IPS-15b (cell line): ENCODE results near the gene METTL22.

Source experiments
- H3K27me3 ChIP-seq: one replicate; pipeline ENCODE4 v1.6.1; 2013; ENCODE audit warnings: low read length; ENCODE audit not compliant: control insufficient read depth, insufficient read depth
- H3K36me3 ChIP-seq: one replicate; pipeline ENCODE4 v1.6.1; 2013; ENCODE audit warnings: low read length; ENCODE audit not compliant: control insufficient read depth, insufficient read depth
- H3K4me1 ChIP-seq: one replicate; pipeline ENCODE4 v1.6.1; 2013; ENCODE audit warnings: mild to moderate bottlenecking, low read length; ENCODE audit not compliant: control insufficient read depth, insufficient read depth
- H3K4me3 ChIP-seq: one replicate; pipeline ENCODE4 v1.5.1; 2013; ENCODE audit warnings: low read depth, low read length
- H3K9ac ChIP-seq: one replicate; pipeline ENCODE4 v1.6.1; 2013; ENCODE audit warnings: low read depth, mild to moderate bottlenecking, low read length
- H3K9me3 ChIP-seq: one replicate; pipeline ENCODE4 v1.6.1; 2013; ENCODE audit warnings: mild to moderate bottlenecking, low read length; ENCODE audit not compliant: control insufficient read depth, insufficient read depth

Gene METTL22

DNA sequence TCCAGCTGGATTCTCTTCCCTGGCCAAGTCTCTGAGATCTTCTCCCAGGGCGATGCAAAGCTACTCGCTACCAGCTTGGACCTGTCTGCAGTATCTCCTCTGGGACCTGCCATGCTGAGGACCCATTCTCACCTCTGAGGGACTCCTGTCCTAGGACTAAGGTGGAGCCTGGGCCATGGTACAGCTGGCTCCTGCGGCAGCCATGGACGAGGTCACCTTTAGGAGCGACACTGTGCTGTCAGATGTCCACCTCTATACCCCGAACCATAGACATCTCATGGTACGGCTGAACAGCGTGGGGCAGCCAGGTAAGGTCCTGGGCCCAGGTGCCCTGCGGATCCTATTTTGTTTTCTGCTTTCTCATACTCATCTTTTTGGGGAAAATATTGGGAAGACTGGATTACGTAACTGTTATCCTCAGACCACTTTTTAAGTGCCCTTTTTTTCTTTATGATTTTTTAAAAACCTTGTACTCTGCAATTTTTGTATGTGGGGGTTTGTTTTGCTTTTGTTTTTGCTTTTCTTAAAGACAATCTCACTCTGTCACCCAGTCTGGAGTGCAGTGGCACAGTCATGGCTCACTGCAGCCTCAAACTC lies 4.1 kb downstream of the METTL22 start:
- no peaks in the 10 kb centered on the region for H3K27me3 ChIP-seq
- no peaks in the 10 kb centered on the region for H3K4me1 ChIP-seq
- peaks cover 48% of the 10 kb centered on the region for H3K36me3 ChIP-seq
- no peaks in the 10 kb centered on the region for H3K9me3 ChIP-seq
- H3K4me3 ChIP-seq, result no peak overlapping the region
- no peak overlapping the region for H3K9ac ChIP-seq

DNA sequence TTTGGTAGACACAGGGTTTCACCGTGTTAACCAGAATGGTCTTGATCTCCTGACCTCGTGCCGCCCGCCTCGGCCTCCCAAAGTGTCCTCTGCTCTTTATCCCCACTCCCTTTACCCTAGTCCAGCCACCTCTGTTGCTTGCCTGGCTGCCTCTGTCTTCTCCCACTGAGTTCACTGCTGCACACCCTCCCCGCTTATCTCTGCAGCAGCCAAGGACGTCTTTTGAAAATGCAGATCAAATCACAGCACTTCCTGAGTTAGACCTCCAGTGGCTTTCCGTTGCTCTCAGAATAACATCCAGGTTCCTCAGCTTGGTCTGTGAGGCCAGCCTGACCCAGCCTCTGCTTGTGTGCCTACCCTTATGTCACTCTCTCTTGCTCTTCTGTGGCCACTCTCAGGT lies 5.4 kb downstream of the METTL22 start:
- Histone ChIP-seq H3K27me3 (no peaks in the 10 kb centered on the region), H3K36me3 (peaks cover 51% of the 10 kb centered on the region), H3K4me3 (no peak overlapping the region), H3K4me1 (no peaks in the 10 kb centered on the region), H3K9ac (no peak overlapping the region), H3K9me3 (no peaks in the 10 kb centered on the region)

DNA sequence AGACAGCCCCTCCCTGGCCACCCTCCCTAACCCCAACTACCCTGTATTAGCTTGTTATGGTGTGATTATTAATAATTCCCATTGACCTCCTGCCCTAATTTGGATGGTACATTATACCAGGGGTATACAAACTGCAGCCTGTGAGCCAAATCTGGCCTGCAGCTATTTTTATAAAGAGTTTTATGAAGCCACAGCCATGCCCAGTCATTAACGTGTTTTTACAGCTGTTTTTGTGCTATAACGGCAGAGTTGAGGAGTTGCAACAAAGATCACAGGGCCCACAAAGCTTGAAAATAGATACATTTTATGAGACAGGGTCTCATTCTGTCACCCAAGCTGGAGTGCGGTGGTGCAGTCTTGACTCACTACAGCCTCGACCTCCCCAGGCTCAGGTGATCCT lies 6.0 kb downstream of the METTL22 start:
- no peak overlapping the region for H3K9ac ChIP-seq
- H3K4me3 ChIP-seq, result no peak overlapping the region
- H3K9me3 ChIP-seq, result no peaks in the 10 kb centered on the region
- peaks cover 51% of the 10 kb centered on the region for H3K36me3 ChIP-seq
- H3K27me3 ChIP-seq, result no peaks in the 10 kb centered on the region
- no peaks in the 10 kb centered on the region for H3K4me1 ChIP-seq

DNA sequence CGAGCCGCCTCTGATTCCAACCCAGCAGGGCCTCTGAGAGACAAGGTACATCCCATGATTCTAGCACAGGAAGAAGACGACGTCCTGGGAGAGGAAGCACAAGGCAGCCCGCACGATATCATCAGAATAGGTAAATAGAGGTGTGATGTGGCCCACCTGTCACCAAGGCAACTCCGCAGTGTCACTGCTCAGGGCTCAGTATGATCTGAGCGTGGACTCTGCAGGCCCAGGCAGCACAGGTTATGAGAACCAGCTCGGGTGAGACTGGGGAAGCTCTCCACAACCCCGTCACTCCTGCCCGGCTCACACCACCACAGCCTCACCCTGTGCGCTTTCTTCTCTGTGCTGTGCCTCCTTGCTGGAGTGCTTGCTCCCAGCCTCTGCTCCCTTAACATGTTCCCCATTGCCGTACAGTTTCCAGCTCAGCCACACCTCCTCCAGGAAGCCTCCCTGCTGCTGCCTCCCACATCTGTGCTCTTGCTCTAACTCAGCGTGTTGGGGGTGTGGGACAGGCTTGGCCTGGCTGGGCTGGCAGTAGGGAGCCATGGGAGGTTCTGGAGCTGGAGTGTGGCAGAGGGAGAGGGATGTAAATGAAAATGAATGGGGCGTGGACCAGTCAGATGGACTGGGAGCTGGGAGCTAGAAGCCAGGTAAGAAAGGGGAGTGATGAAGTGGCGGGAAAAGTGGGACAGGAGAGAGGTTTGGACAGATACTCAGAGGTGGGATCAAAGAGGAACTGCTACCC lies 7.7 kb downstream of the METTL22 start:
- no peaks in the 10 kb centered on the region for H3K4me1 ChIP-seq
- H3K27me3 ChIP-seq, result no peaks in the 10 kb centered on the region
- no peak overlapping the region for H3K4me3 ChIP-seq
- H3K9ac ChIP-seq, result no peak overlapping the region
- H3K9me3 ChIP-seq, result no peaks in the 10 kb centered on the region
- H3K36me3 ChIP-seq, result peaks cover 55% of the 10 kb centered on the region

DNA sequence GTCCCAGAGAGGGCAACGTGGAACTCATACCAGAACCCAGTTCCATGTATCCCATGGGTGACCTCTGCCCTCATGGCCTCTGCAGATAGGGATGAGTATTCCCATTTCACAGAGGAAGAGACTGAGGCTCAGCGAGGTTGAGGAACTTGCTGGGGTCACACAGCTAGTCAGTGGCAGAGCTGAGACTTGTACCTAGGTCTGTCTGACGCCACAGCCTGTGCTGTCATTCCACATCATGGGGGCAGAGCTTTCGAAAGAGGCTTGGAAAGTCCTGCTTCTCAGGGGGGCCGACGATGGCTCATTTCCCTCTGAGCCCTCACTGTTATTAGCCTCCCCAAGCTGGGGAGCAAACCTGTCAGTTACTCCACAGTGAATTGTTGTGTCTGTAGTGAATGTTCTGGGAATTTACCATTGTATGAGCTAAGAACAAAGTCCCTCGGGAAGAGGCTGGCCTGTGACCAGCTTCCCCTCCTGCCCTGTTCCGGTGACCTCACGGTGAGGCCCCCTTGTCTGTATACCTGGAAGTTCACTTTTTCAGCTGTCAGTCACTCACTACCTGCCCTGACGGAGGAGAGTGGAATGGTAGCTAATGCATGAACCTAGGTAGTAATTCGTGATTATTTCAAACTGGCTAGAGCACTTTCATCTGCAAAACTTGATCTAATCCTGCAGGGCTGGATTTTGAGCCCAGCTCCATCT lies 8.9 kb downstream of the METTL22 start:
- no peaks in the 10 kb centered on the region for H3K4me1 ChIP-seq
- no peak overlapping the region for H3K9ac ChIP-seq
- no peaks in the 10 kb centered on the region for H3K27me3 ChIP-seq
- H3K4me3 ChIP-seq, result no peak overlapping the region
- peaks cover 60% of the 10 kb centered on the region for H3K36me3 ChIP-seq
- H3K9me3 ChIP-seq, result no peaks in the 10 kb centered on the region

DNA sequence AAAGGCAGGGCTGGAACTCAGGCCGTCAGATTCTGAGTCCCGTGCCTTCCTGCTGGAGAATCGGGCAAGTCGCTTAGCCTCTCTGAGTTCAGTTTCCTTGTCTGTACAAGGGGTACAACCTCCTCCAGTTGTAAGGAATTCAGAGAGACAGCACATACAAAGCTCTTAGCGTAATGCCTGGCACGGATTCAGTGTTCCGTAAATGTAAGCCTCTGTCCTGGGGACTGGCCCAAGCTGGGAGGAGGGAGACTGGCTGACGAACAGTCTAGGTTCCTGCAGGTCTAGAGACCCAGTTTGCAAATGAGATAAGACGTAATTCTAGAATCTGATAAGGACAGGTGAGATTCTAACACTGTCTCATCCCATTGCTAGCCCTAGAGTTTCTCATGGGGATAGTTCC lies 9.9 kb downstream of the METTL22 start:
- Histone ChIP-seq H3K4me1 (no peaks in the 10 kb centered on the region), H3K9ac (no peak overlapping the region), H3K27me3 (no peaks in the 10 kb centered on the region), H3K9me3 (no peaks in the 10 kb centered on the region), H3K4me3 (no peak overlapping the region), H3K36me3 (peaks cover 57% of the 10 kb centered on the region)

DNA sequence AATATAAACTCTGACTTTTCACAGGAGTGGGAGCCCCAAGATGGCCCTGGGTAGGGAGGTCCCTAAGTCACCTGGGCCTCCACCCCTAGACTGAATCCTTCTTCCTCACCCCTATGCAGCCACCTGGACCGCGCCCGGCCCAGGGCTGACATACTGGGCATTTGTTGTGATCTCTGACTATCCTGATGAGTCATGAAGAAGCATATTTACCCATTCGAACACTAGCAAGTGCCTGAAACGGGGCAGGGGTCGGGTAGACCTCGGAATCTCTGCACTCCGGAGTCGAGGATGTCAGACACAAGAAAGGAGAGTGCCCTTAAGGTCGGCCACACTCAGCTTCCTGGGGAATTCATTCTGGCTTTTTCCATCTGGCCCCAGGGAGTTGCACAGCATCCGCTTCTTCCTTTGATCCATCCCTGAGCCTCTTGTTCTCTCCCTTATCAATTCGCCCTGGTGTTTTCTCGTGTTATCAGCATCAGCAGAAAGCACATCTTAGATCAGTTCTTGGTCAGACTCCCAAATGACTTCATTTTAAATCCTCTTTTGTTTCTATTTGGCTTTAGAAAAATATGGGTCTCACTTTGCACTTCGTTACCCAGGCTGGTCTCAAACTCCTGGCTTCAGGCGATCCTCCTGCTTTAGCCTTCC lies 10.4 kb downstream of the METTL22 start:
- H3K4me1 ChIP-seq, result no peaks in the 10 kb centered on the region
- H3K4me3 ChIP-seq, result no peak overlapping the region
- no peak overlapping the region for H3K9ac ChIP-seq
- no peaks in the 10 kb centered on the region for H3K9me3 ChIP-seq
- H3K36me3 ChIP-seq, result peaks cover 59% of the 10 kb centered on the region
- no peaks in the 10 kb centered on the region for H3K27me3 ChIP-seq

DNA sequence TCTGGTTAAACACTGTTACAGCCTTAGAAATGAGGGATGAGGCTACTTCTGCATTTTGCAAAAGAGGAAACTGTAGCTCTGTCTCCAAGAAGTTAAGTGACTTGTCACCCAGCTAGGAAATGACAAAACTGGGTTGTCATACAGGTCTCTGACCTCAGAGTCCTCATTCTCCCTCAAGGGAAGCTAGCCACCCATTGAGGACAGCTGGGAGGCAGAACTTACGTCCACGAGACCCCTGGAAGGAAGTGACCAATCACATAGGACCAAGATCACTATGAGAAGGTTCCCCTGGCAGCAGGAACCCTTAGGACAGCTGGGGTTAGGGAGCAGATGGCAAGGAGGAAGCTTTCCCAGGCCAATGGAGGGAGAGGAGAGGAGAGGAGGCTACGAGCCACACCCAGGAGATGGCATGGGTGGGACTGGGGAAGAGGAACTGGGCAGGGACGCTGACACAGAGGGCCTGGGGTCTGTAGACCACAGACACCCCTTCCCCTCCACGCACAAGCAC lies 11.2 kb downstream of the METTL22 start:
- Histone ChIP-seq H3K4me1 (no peaks in the 10 kb centered on the region), H3K36me3 (peaks cover 57% of the 10 kb centered on the region), H3K4me3 (no peak overlapping the region), H3K9me3 (no peaks in the 10 kb centered on the region), H3K9ac (no peak overlapping the region), H3K27me3 (no peaks in the 10 kb centered on the region)

DNA sequence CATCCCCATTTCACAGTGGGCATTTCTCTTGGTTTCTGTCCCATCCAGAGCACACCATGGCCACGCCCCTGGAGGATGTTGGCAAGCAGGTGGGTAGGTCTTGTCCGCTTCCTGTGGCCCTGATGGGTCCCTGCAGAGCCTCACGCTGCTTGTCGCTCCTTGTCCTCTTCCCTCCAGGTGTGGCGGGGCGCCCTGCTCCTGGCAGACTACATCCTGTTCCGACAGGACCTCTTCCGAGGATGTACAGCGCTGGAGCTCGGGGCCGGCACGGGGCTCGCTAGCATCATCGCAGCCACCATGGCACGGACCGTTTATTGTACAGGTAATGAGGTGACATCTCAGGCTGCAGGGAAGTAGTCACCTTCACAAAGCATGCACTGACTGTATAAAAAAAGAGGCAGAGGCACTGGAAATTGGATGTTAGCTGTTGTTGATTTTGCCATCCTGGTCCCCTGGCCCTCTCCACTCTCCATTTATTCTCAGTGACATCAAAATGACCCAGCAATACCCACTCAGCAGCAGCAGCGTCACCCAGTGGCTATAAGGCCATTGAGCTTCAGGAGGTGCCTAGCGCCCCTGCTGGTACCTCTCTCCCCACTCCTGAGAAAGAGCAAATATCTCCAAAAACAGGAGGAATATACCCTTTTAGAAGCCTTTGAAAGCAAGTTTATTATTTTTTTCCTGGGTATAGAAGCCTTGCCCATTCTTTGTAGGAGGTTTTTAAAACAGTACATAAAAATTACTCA lies 13.7 kb downstream of the METTL22 start:
- Histone ChIP-seq H3K36me3 (peaks cover 48% of the 10 kb centered on the region), H3K9ac (no peak overlapping the region), H3K4me3 (no peak overlapping the region), H3K4me1 (no peaks in the 10 kb centered on the region), H3K9me3 (no peaks in the 10 kb centered on the region), H3K27me3 (no peaks in the 10 kb centered on the region)

DNA sequence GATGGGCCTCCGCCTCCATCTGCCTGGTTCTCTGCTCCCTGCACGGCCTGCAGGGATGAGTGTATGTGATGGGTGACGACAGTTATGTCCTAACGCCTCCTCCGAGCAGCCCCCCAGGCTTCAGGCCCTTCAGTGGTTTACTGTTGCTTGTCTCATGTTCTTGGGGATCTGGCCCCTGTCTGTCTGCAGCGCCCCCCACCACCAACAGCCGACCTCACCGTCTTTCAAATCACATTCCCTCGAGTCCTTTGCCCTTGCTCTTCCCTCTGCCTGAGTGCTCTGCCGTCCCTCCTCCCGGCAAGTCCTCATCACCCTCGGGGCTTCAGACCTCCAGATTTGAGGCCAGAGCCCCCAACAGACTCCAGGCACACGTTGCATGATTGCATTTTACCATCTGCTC lies 18.2 kb downstream of the METTL22 start:
- Histone ChIP-seq H3K9ac (no peak overlapping the region), H3K9me3 (no peaks in the 10 kb centered on the region), H3K27me3 (no peaks in the 10 kb centered on the region), H3K4me1 (no peaks in the 10 kb centered on the region), H3K36me3 (peaks cover 70% of the 10 kb centered on the region), H3K4me3 (no peak overlapping the region)

DNA sequence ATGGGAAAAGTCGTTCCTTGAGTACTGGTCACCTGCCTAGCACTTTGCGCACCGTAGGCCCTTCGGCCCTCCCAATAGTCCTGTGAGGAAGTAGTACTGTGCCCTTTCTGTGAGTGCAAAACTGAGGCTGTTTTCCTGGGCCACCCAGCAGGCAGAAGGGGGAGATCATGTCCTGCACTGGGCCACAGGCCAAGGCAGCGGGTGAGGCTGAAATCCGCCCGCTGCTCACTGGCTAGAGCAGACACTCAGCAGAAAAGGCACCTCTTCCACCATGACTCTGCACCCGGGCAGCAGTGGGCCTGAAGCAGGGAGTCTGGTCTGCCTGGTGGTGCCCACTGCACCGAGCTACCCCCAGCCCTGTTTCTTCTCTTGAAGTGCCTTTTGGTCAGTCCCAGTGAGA lies 20.2 kb downstream of the METTL22 start:
- no peak overlapping the region for H3K9ac ChIP-seq
- H3K4me1 ChIP-seq, result no peaks in the 10 kb centered on the region
- no peaks in the 10 kb centered on the region for H3K9me3 ChIP-seq
- H3K36me3 ChIP-seq, result peaks cover 74% of the 10 kb centered on the region
- no peaks in the 10 kb centered on the region for H3K27me3 ChIP-seq
- no peak overlapping the region for H3K4me3 ChIP-seq
